ENCODE results near the gene APOF. TPM values are rescaled to one million over a fixed set of nuclear protein-coding genes. Genes with fewer than 3 reads are reported as not detected.

APOF gene
- total RNA-seq, 1 experiment from 2014 or later = not detected

GRCh38 chr12:56411781-56412639 is 49.4 kb upstream of the APOF start:
- Histone ChIP-seq H2BK12ac (ENCODE audit: insufficient read length, low read depth, low read length) (no peak overlapping the region), H4K5ac (ENCODE audit: insufficient read length, low read depth, low read length) (no peak overlapping the region), H4K91ac (ENCODE audit: insufficient read length, low read depth, low read length) (no peak overlapping the region), H3K9me3 (ENCODE audit: control insufficient read depth, low read depth, low read length) (no peaks in the 10 kb centered on the region), H2BK5ac (ENCODE audit: insufficient read length, low read length) (no peak overlapping the region), H4K8ac (replicated peaks; ENCODE audit: insufficient read length, low read depth, low read length) (no peak overlapping the region), H3K23ac (ENCODE audit: insufficient read length, low read depth, low read length) (no peak overlapping the region), H3T11ph (ENCODE audit: low read length) (no peak overlapping the region), H2AFZ (ENCODE audit: low read length) (no peak overlapping the region), H2AK5ac (ENCODE audit: insufficient read length, low read length) (no peak overlapping the region), H3K4ac (ENCODE audit: low read depth, low read length) (no peak overlapping the region), H4K20me1 (ENCODE audit: control insufficient read depth, insufficient read depth, insufficient read length) (no peaks in the 10 kb centered on the region), H3K79me1 (ENCODE audit: insufficient read depth, low read depth, low read length, poor library complexity, severe bottlenecking) (no peaks in the 10 kb centered on the region), H3K4me2 (ENCODE audit: insufficient read depth, insufficient read length, low read length) (no peak overlapping the region), H3K14ac (ENCODE audit: insufficient read depth, low read length) (no peak overlapping the region), H3K9ac (ENCODE audit: extremely low read depth, insufficient read length, low read length) (no peak overlapping the region), H2BK20ac (ENCODE audit: low read depth, low read length, poor library complexity, severe bottlenecking) (no peak overlapping the region), H3K18ac (ENCODE audit: insufficient read length, low read depth, low read length) (no peak overlapping the region), H3K23me2 (ENCODE audit: insufficient read length, low read depth, low read length, poor library complexity, severe bottlenecking) (no peaks in the 10 kb centered on the region), H2BK15ac (ENCODE audit: low read depth, low read length) (no peak overlapping the region), H3K4me1 (ENCODE audit: insufficient read depth, low read length) (no peaks in the 10 kb centered on the region), H3K27ac (ENCODE audit: insufficient read length, low read depth, low read length) (no peak overlapping the region), H3K79me2 (ENCODE audit: insufficient read depth, low read length) (no peaks in the 10 kb centered on the region), H3K27me3 (ENCODE audit: insufficient read depth, low read length) (no peaks in the 10 kb centered on the region), H2BK120ac (ENCODE audit: low read depth, low read length, poor library complexity, severe bottlenecking) (no peak overlapping the region), H3K56ac (ENCODE audit: insufficient read length, low read depth, low read length) (no peak overlapping the region)
- H3K27me3 Mint-ChIP-seq (ENCODE audit: low read depth) = no peaks in the 10 kb centered on the region
- H3K4me1 Mint-ChIP-seq = peaks cover 0 to 2% of the 10 kb centered on the region in 2 experiments; a peak in 1 of 4 replicates
- TF ChIP-seq CTCF (conservative IDR thresholded peaks at IDR 0.05) = no peak
- H3K27ac Mint-ChIP-seq = no peak overlapping the region
- no peak for DNase-seq
- WGBS (ENCODE audit: extremely low coverage, insufficient read length, low lambda C conversion rate) = no CpG with 5 or more reads among the region's 6 CpGs
- peaks cover 0 to 22% (median 19%) of the 10 kb centered on the region in 3 experiments; a peak in 6 of 7 replicates for H3K36me3 Mint-ChIP-seq (ENCODE audit: insufficient read depth in 1 of 3, low read depth in 3 of 3)
- no peaks in the 10 kb centered on the region for H3K9me3 Mint-ChIP-seq
- no peak overlapping the region for H3K4me3 Mint-ChIP-seq
